Keratinocyte (primary cell): ENCODE measurements around the gene USP16. TPM values are rescaled to one million over a fixed set of nuclear protein-coding genes. Genes with fewer than 3 reads are reported as not detected.

ENCODE experiments used
- DNase-seq: peaks from one replicate; pipeline ENCODE4 v3.0.0-alpha.2; 2011; ENCODE audit warnings: low read depth, missing footprints, low spot score
- FAIRE-seq: peaks from 2 replicates; lab custom pipeline; 2011; peaks lifted over from hg19 to GRCh38; lab: Jason Lieb, UNC
- H2AFZ ChIP-seq: 2 replicates; pipeline ENCODE4 v1.6.0; 2012; ENCODE audit warnings: low read length, control low read depth, inconsistent platforms; ENCODE audit not compliant: control insufficient read depth
- H3K27ac ChIP-seq: 2 replicates; pipeline ENCODE4 v1.5.1; 2011; ENCODE audit warnings: low read length; ENCODE audit not compliant: control insufficient read depth, insufficient read depth
- H3K27me3 ChIP-seq: 3 replicates; pipeline ENCODE4 v1.6.0; 2011; ENCODE audit warnings: low read length; ENCODE audit not compliant: control insufficient read depth, insufficient read depth; ENCODE audit errors: extremely low read depth
- H3K36me3 ChIP-seq, 2 experiments: 2 replicates in 1 of 2; 3 replicates in 1 of 2; pipeline ENCODE4 v1.5.1; 2011; ENCODE audit warnings: low read length in 2 of 2, mild to moderate bottlenecking in 1 of 2; ENCODE audit not compliant: control insufficient read depth in 2 of 2, insufficient read depth in 2 of 2; ENCODE audit errors: extremely low read depth in 1 of 2
- H3K4me1 ChIP-seq: 3 replicates; pipeline ENCODE4 v1.5.1; 2011; ENCODE audit warnings: low read length; ENCODE audit not compliant: control insufficient read depth, insufficient read depth; ENCODE audit errors: extremely low read depth
- H3K4me2 ChIP-seq: 3 replicates; pipeline ENCODE4 v1.6.0; 2011; ENCODE audit warnings: low read depth, low read length; ENCODE audit not compliant: control insufficient read depth, insufficient read depth; ENCODE audit errors: extremely low read depth
- H3K4me3 ChIP-seq, 3 experiments: fragments of 200-600 bp in 1 of 3; sonication (generic) in 1 of 3; 2 replicates in 2 of 3; 3 replicates in 1 of 3; pipeline ENCODE4 v1.5.1; 2011 to 2016; ENCODE audit warnings: low read length in 3 of 3, mild to moderate bottlenecking in 3 of 3, control low read depth in 2 of 3, inconsistent platforms in 1 of 3, low read depth in 1 of 3, mixed read lengths in 1 of 3, mixed run types in 1 of 3, moderate library complexity in 1 of 3; ENCODE audit not compliant: control insufficient read depth in 2 of 3, insufficient read depth in 2 of 3; ENCODE audit errors: extremely low read depth in 1 of 3
- H3K79me2 ChIP-seq: 2 replicates; pipeline ENCODE4 v1.6.0; 2012; ENCODE audit warnings: low read length; ENCODE audit not compliant: control insufficient read depth, insufficient read depth
- H3K9ac ChIP-seq: 3 replicates; pipeline ENCODE4 v1.6.0; 2011; ENCODE audit warnings: low read length; ENCODE audit not compliant: control insufficient read depth, insufficient read depth; ENCODE audit errors: extremely low read depth
- H3K9me1 ChIP-seq: 3 replicates; pipeline ENCODE4 v1.6.0; 2011; ENCODE audit warnings: low read length; ENCODE audit not compliant: control insufficient read depth, insufficient read depth; ENCODE audit errors: extremely low read depth
- H3K9me3 ChIP-seq: 2 replicates; pipeline ENCODE4 v1.5.1; 2012; ENCODE audit warnings: low read depth, low read length; ENCODE audit not compliant: control insufficient read depth
- H4K20me1 ChIP-seq: 3 replicates; pipeline ENCODE4 v1.6.0; 2011; ENCODE audit warnings: low read length; ENCODE audit not compliant: control insufficient read depth, insufficient read depth; ENCODE audit errors: extremely low read depth
- CTCF ChIP-seq, 3 experiments: IDR thresholded peaks in 1 of 3; conservative IDR thresholded peaks in 1 of 3; optimal IDR thresholded peaks in 1 of 3; 2 replicates in 2 of 3; 3 replicates in 1 of 3; pipeline versions ENCODE3 to v1.5.1; 2011; ENCODE audit warnings: low read length in 3 of 3, mild to moderate bottlenecking in 3 of 3, moderate library complexity in 2 of 3, control low read depth in 1 of 3, inconsistent platforms in 1 of 3; ENCODE audit not compliant: insufficient read depth in 2 of 3; ENCODE audit errors: extremely low read depth in 1 of 3
- EZH2 ChIP-seq: IDR thresholded peaks from one replicate; pipeline ENCODE4 v1.6.1; 2012; ENCODE audit warnings: inconsistent platforms, mild to moderate bottlenecking, low read length, moderate library complexity
- dilution Hi-C: fragments of 300-500 bp; cut with MboI; formaldehyde crosslinking; loops from one replicate; pipeline ENCODE4 v1.7.0; 2020; ENCODE audit warnings: low sequenced_read_pairs; ENCODE audit not compliant: extremely low pct_ligation_motif_present
- polyA plus RNA-seq, 5 experiments: library from polyadenylated mRNA; depleted of rRNA in 3 of 5; stranded (reverse) in 3 of 5; stranded (forward) in 1 of 5; unstranded in 1 of 5; fragments of >200 nt; gene quantifications; 1 replicate in 1 of 5; 2 replicates in 3 of 5; 3 replicates in 1 of 5; pipeline versions ENCODE4 v1.2.1 to v1.2.3, GENCODE V29; 2011 to 2012; ENCODE audit warnings: missing spikeins in 2 of 5, low read depth in 1 of 5, low replicate concordance in 1 of 5

Gene USP16
- polyA plus RNA-seq, 1 donor (not counting 4 experiments of a cell fraction or from before 2014, with no cell fraction given) = 26.7 TPM

- Histone ChIP-seq H4K20me1 (no peaks in the 10 kb centered on the region), H3K4me3 (no peak overlapping the region), H3K27me3 (no peaks in the 10 kb centered on the region), H3K9ac (no peak overlapping the region), H3K4me1 (no peaks in the 10 kb centered on the region), H3K9me1 (no peaks in the 10 kb centered on the region), H3K79me2 (no peaks in the 10 kb centered on the region), H3K9me3 (no peaks in the 10 kb centered on the region), H2AFZ (no peak overlapping the region), H3K4me2 (no peak overlapping the region), H3K27ac (no peak overlapping the region), H3K36me3 (no peaks in the 10 kb centered on the region)
- no peak for TF ChIP-seq EZH2
- no peak for TF ChIP-seq CTCF (optimal IDR thresholded peaks at IDR 0.05 in 1 of 3, IDR thresholded peaks at IDR 0.05 in 1 of 3, conservative IDR thresholded peaks at IDR 0.05 in 1 of 3; ENCODE audit: extremely low read depth in 1 of 3, insufficient read depth in 2 of 3, low read length in 3 of 3)
- FAIRE-seq (no peak), DNase-seq (no peak)
- dilution Hi-C loops = no loop called here
These were observed 58.8 kb downstream of the USP16 start for GRCh38 chr21:29083306-29083705.

DNA sequence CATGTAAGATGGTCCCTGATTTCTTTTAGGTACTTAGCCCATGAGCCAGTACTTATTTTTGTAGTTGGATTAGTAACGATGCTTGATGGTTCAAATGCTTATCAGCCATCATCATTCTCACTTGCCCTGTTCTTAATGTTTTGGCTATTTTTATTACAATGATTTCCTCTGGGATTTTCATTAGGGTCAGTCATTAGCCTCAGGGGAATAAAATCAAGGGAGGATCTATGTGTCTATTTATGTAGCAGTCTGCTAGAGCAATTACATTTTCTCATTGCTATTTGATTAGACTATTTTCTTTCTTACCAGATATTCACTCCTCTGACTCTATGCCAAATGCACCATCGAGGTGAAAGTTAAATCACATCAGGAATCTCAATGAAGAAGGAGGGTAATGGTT, 59.9 kb downstream of the USP16 start:
- no peak overlapping the region for H3K9ac ChIP-seq
- no peak overlapping the region for H3K4me2 ChIP-seq
- no peak overlapping the region for H2AFZ ChIP-seq
- dilution Hi-C loops = no loop called here
- TF ChIP-seq EZH2 (no peak), CTCF (optimal IDR thresholded peaks at IDR 0.05 in 1 of 3, IDR thresholded peaks at IDR 0.05 in 1 of 3, conservative IDR thresholded peaks at IDR 0.05 in 1 of 3; ENCODE audit: extremely low read depth in 1 of 3, insufficient read depth in 2 of 3, low read length in 3 of 3) (no peak)
- no peaks in the 10 kb centered on the region for H3K4me1 ChIP-seq
- H3K36me3 ChIP-seq = no peaks in the 10 kb centered on the region
- DNase-seq (no peak), FAIRE-seq (no peak)
- H3K4me3 ChIP-seq = no peak overlapping the region
- H3K79me2 ChIP-seq = no peaks in the 10 kb centered on the region
- H3K9me3 ChIP-seq = no peaks in the 10 kb centered on the region
- H3K27ac ChIP-seq = no peak overlapping the region
- no peaks in the 10 kb centered on the region for H3K9me1 ChIP-seq
- H3K27me3 ChIP-seq = no peaks in the 10 kb centered on the region
- no peaks in the 10 kb centered on the region for H4K20me1 ChIP-seq
